ENCODE data around the gene TOP1. TPM values are rescaled to one million over a fixed set of nuclear protein-coding genes. Genes with fewer than 3 reads are reported as not detected.

TOP1 gene
- total RNA-seq, 1 experiment from 2014 or later: 125 TPM

- ChIA-PET POLR2A (ENCODE audit: low non-redundant PET) (no interaction called here), CTCF (interaction anchor here (1.1 kb wide), 1 partner anchor 48 kb away, joined by 3 read pairs; no protein-coding TSS in a partner anchor)
- no peak overlapping the region for H3K4me3 ChIP-seq (ENCODE audit: low read depth, low read length, poor library complexity, severe bottlenecking)
- H3K27ac ChIP-seq (ENCODE audit: low read depth, low read length, poor library complexity, severe bottlenecking): no peak overlapping the region
- TF ChIP-seq EZH2 (IDR thresholded peaks at IDR 0.05; ENCODE audit: borderline replicate concordance, low read depth, low read length, poor library complexity, severe bottlenecking): no peak
- no peak for TF ChIP-seq CTCF (conservative IDR thresholded peaks at IDR 0.05; ENCODE audit: low read depth, low read length)
- no peaks in the 10 kb centered on the region for H3K9me3 ChIP-seq (ENCODE audit: low read depth, low read length, poor library complexity, severe bottlenecking)
- H3K36me3 ChIP-seq (ENCODE audit: insufficient read depth, low read length, poor library complexity, severe bottlenecking): peaks cover 13% of the 10 kb centered on the region
- H3K4me1 ChIP-seq (ENCODE audit: insufficient read depth, low read length, poor library complexity, severe bottlenecking): peaks cover 13% of the 10 kb centered on the region
- no peak for DNase-seq (ENCODE audit: low spot score)
- no peaks in the 10 kb centered on the region for H3K27me3 ChIP-seq (replicated peaks; ENCODE audit: insufficient read depth, low read depth, low read length, poor library complexity)
- intact Hi-C loops (cut with micrococcal nuclease; ENCODE audit: unreplicated experiment): no loop called here
- no TSS peak for BruUV-seq (replicated peaks)
Measured at GRCh38 chr20:41038878-41039404, 10.3 kb downstream of the TOP1 start.

DNA sequence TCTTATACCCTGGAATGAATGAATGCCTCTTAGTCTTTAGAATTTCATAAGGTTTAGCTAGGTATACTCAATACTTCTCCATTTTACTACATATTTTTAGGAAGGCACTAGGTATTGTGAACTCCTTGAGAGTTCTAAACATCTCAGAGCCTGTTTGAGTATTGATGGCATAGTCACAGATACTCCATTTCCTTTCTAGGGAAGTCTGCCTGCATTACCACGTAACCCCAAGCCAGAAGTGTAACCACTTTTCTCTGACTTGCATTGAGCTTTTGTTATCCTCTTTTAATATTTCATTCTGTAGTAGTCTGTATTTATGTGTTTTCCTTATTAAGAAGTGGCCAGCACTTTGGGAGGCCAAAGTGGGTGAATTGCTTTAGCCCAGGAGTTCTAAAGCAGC, 12.2 kb downstream of the TOP1 start:
- peaks cover 7% of the 10 kb centered on the region for H3K4me1 ChIP-seq (ENCODE audit: insufficient read depth, low read length, poor library complexity, severe bottlenecking)
- intact Hi-C loops (cut with micrococcal nuclease; ENCODE audit: unreplicated experiment): no loop called here
- POLR2A ChIA-PET (ENCODE audit: low non-redundant PET): no interaction called here
- H3K36me3 ChIP-seq (ENCODE audit: insufficient read depth, low read length, poor library complexity, severe bottlenecking): peaks cover 13% of the 10 kb centered on the region
- no peak for TF ChIP-seq CTCF (conservative IDR thresholded peaks at IDR 0.05; ENCODE audit: low read depth, low read length)
- no peak for TF ChIP-seq EZH2 (IDR thresholded peaks at IDR 0.05; ENCODE audit: borderline replicate concordance, low read depth, low read length, poor library complexity, severe bottlenecking)
- BruUV-seq (replicated peaks): no TSS peak
- no peak overlapping the region for H3K27ac ChIP-seq (ENCODE audit: low read depth, low read length, poor library complexity, severe bottlenecking)
- CTCF ChIA-PET: interaction anchor here (0.6 kb wide), 1 partner anchor 48 kb away, joined by 3 read pairs; no protein-coding TSS in a partner anchor
- no peak for DNase-seq (ENCODE audit: low spot score)
- H3K9me3 ChIP-seq (ENCODE audit: low read depth, low read length, poor library complexity, severe bottlenecking): no peaks in the 10 kb centered on the region
- no peaks in the 10 kb centered on the region for H3K27me3 ChIP-seq (replicated peaks; ENCODE audit: insufficient read depth, low read depth, low read length, poor library complexity)
- H3K4me3 ChIP-seq (ENCODE audit: low read depth, low read length, poor library complexity, severe bottlenecking): no peak overlapping the region

GRCh38 chr20:41041693-41042092, 13.1 kb downstream of the TOP1 start:
- Histone ChIP-seq H3K36me3 (ENCODE audit: insufficient read depth, low read length, poor library complexity, severe bottlenecking) (peaks cover 13% of the 10 kb centered on the region), H3K9me3 (ENCODE audit: low read depth, low read length, poor library complexity, severe bottlenecking) (no peaks in the 10 kb centered on the region), H3K27ac (ENCODE audit: low read depth, low read length, poor library complexity, severe bottlenecking) (no peak overlapping the region), H3K4me1 (ENCODE audit: insufficient read depth, low read length, poor library complexity, severe bottlenecking) (peaks cover 15% of the 10 kb centered on the region), H3K27me3 (replicated peaks; ENCODE audit: insufficient read depth, low read depth, low read length, poor library complexity) (no peaks in the 10 kb centered on the region), H3K4me3 (ENCODE audit: low read depth, low read length, poor library complexity, severe bottlenecking) (no peak overlapping the region)
- ChIA-PET POLR2A (ENCODE audit: low non-redundant PET) (no interaction called here), CTCF (no interaction called here)
- intact Hi-C loops (cut with micrococcal nuclease; ENCODE audit: unreplicated experiment): no loop called here
- no TSS peak for BruUV-seq (replicated peaks)
- TF ChIP-seq EZH2 (IDR thresholded peaks at IDR 0.05; ENCODE audit: borderline replicate concordance, low read depth, low read length, poor library complexity, severe bottlenecking) (no peak), CTCF (conservative IDR thresholded peaks at IDR 0.05; ENCODE audit: low read depth, low read length) (no peak)
- DNase-seq (ENCODE audit: low spot score): no peak
